PC-9 (cell line): ENCODE measurements around the gene CTRB2. TPM values are rescaled to one million over a fixed set of nuclear protein-coding genes. Genes with fewer than 3 reads are reported as not detected.

Experiments used
- BruUV-seq: library from RNA; stranded (reverse); fragments of 400-500 nt; replicated peaks from 2 replicates; lab custom pipeline; 2021; lab: Mats Ljungman, UMichigan
- CTCF ChIA-PET: fragments of 300-600 bp; sonication (Branson Sonifier 250); formaldehyde crosslinking; loops from one replicate; lab custom pipeline; 2022; ENCODE audit warnings: antibody characterized with exemption; lab: Charles Lee
- POLR2A ChIA-PET: fragments of 300-600 bp; sonication (Branson Sonifier 250); formaldehyde crosslinking; loops from one replicate; lab custom pipeline; 2022; ENCODE audit warnings: antibody characterized with exemption; ENCODE audit not compliant: unreplicated experiment; lab: Charles Lee
- DNase-seq, 2 experiments: peaks; one replicate each; pipeline versions ENCODE4 v3.0.0 to v3.0.0-alpha.2; 2015 to 2022; ENCODE audit warnings: mixed read lengths in 1 of 2
- H2AFZ ChIP-seq: fragments of 200-600 bp; sonication (generic); 2 replicates; pipeline ENCODE4 v1.8.1; 2017; ENCODE audit warnings: antibody characterized with exemption
- H3F3A ChIP-seq: fragments of 200-600 bp; sonication (generic); 2 replicates; pipeline ENCODE4 v1.8.1; 2017; ENCODE audit warnings: antibody characterized with exemption, mild to moderate bottlenecking, low read depth; ENCODE audit not compliant: insufficient read depth
- H3K27ac ChIP-seq: fragments of 200-600 bp; sonication (generic); 2 replicates; pipeline ENCODE4 v1.6.1; 2016; ENCODE audit warnings: mixed run types
- H3K27me3 ChIP-seq: fragments of 200-600 bp; sonication (generic); 2 replicates; pipeline ENCODE4 v1.6.1; 2016; ENCODE audit warnings: low read depth, mixed run types; ENCODE audit not compliant: insufficient read depth
- H3K36me3 ChIP-seq: fragments of 200-600 bp; sonication (generic); 2 replicates; pipeline ENCODE4 v1.6.1; 2016; ENCODE audit warnings: low read depth, mixed run types
- H3K4me1 ChIP-seq: fragments of 200-600 bp; sonication (generic); replicated peaks from 2 replicates; pipeline ENCODE4 v1.6.1; 2016; ENCODE audit warnings: mixed run types; ENCODE audit not compliant: insufficient read depth
- H3K4me2 ChIP-seq: fragments of 200-600 bp; sonication (generic); 2 replicates; pipeline ENCODE4 v1.6.1; 2017; ENCODE audit warnings: mixed run types
- H3K4me3 ChIP-seq: fragments of 200-600 bp; sonication (generic); 2 replicates; pipeline ENCODE4 v1.6.1; 2016; ENCODE audit warnings: mixed run types
- H3K79me2 ChIP-seq: fragments of 200-600 bp; sonication (generic); 2 replicates; pipeline ENCODE4 v1.6.1; 2017; ENCODE audit warnings: low read depth, mixed run types
- H3K9me2 ChIP-seq: fragments of 200-600 bp; sonication (generic); 2 replicates; pipeline ENCODE4 v1.8.1; 2017; ENCODE audit warnings: mild to moderate bottlenecking; ENCODE audit not compliant: insufficient read depth
- H3K9me3 ChIP-seq: fragments of 200-600 bp; sonication (generic); 2 replicates; pipeline ENCODE4 v1.8.1; 2016; ENCODE audit warnings: low read depth; ENCODE audit not compliant: insufficient read depth
- H4K20me1 ChIP-seq: fragments of 200-600 bp; sonication (generic); 2 replicates; pipeline ENCODE4 v1.8.1; 2017; ENCODE audit not compliant: insufficient read depth
- EZH2 ChIP-seq: fragments of 200-600 bp; sonication (generic); IDR thresholded peaks from 2 replicates; pipeline ENCODE4 v1.8.0; 2017; ENCODE audit warnings: antibody characterized with exemption, low read depth
- intact Hi-C: fragments of 100-400 bp; cut with micrococcal nuclease; formaldehyde crosslinking; loops from one replicate; pipeline ENCODE4 v1.10.0; 2022; ENCODE audit not compliant: unreplicated experiment
- total RNA-seq: library from RNA; stranded (reverse); gene quantifications from 2 replicates; pipeline ENCODE4 v1.2.3, GENCODE V29; 2021
- TF ChIP-seq, protein P1 (sequence below): fragments of 200-600 bp; sonication (generic); conservative IDR thresholded peaks from 2 replicates; pipeline ENCODE4 v1.6.1; 2017; ENCODE audit warnings: mixed run types, antibody characterized with exemption, mild to moderate bottlenecking, moderate library complexity

The CTRB2 gene
- total RNA-seq, 1 experiment from 2014 or later, result not detected

DNA sequence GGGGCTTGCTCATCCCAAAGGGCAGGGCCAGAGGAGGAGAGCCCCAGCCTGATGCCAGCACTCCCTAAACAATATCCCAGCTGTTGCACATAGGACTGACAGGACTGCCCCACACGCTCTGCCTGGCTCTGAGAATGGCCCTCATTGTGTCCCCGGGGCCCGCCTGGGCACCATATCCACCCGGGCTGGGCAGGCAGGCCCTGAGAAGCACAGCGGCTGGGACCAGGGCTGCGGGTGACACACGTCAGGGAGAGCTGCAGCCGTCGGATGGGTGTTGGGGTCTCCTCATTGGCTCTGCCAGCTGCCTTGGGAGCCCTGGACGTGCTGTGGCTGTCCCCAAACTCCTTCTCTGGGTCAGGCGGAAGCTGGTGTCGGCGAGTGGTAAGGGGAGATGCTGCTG lies 40.3 kb upstream of the CTRB2 start:
- TF ChIP-seq EZH2, result no peak
- TF ChIP-seq, protein P1, sequence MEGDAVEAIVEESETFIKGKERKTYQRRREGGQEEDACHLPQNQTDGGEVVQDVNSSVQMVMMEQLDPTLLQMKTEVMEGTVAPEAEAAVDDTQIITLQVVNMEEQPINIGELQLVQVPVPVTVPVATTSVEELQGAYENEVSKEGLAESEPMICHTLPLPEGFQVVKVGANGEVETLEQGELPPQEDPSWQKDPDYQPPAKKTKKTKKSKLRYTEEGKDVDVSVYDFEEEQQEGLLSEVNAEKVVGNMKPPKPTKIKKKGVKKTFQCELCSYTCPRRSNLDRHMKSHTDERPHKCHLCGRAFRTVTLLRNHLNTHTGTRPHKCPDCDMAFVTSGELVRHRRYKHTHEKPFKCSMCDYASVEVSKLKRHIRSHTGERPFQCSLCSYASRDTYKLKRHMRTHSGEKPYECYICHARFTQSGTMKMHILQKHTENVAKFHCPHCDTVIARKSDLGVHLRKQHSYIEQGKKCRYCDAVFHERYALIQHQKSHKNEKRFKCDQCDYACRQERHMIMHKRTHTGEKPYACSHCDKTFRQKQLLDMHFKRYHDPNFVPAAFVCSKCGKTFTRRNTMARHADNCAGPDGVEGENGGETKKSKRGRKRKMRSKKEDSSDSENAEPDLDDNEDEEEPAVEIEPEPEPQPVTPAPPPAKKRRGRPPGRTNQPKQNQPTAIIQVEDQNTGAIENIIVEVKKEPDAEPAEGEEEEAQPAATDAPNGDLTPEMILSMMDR, result no peak
- H3K9me2 ChIP-seq, result no peaks in the 10 kb centered on the region
- peaks cover 80% of the 10 kb centered on the region for H3K79me2 ChIP-seq
- peak overlapping the region; percentile 76; the same call in 1 of the 2 replicates for H3K4me2 ChIP-seq
- intact Hi-C loops, result no loop called here
- peaks cover 71% of the 10 kb centered on the region for H3K4me1 ChIP-seq
- no peaks in the 10 kb centered on the region for H3K9me3 ChIP-seq
- no peak overlapping the region for H2AFZ ChIP-seq
- peak overlapping the region; percentile 83; the same call in 1 of the 2 replicates for H3K27ac ChIP-seq
- ChIA-PET CTCF (no interaction called here), POLR2A (no interaction called here)
- DNase-seq, result no peak
- H3K4me3 ChIP-seq, result no peak overlapping the region
- no peaks in the 10 kb centered on the region for H3K27me3 ChIP-seq
- H4K20me1 ChIP-seq, result peaks cover 29% of the 10 kb centered on the region
- no TSS peak for BruUV-seq
- no peaks in the 10 kb centered on the region; the same call in 1 of the 2 replicates for H3K36me3 ChIP-seq
- H3F3A ChIP-seq, result peaks cover 32% of the 10 kb centered on the region

DNA sequence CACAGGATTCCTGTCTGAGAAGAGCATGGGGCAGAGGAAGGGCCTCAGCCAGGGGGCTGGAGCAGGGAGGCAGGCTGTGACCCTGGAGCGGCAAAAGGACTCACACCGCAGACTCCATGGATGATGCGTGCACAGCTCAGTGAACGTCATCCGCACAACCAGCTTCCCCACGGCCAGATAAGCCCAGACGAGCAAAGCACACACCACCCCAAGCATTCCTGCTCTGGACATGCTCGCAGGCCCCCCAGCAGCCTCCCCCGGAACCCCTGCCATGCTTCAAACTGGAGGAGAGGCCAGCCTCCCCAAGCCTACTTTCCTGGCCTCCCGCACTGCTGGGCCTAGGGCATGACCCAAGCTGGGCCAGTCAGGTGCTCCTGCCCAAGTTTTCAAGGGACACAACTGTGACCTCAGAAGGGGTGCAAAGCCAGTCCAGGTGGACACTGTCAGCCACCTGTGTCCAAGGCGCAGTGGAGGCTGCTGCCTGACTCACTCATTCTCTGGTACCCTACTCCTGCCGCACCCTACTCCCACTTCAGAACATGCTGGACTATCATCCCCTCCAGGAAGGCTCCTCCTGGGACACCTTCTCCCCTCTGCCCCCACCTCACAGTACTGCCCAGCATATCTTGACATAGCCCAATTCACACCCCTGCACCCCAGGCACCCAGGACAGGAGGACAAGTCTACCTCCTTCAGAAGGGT lies 39.7 kb upstream of the CTRB2 start:
- H3K36me3 ChIP-seq, result no peaks in the 10 kb centered on the region; the same call in 1 of the 2 replicates
- intact Hi-C loops, result no loop called here

More for the DNA sequence above, 39.7 kb upstream of the CTRB2 start:
- POLR2A ChIA-PET, result interaction anchor here (1.8 kb wide), 1 partner anchor 59 kb away, joined by 8 read pairs; no protein-coding TSS in a partner anchor
- Histone ChIP-seq H3K27me3 (no peaks in the 10 kb centered on the region), H3K9me3 (no peaks in the 10 kb centered on the region), H3K4me1 (peaks cover 65% of the 10 kb centered on the region), H3K27ac (peak overlapping the region; percentile 83), H3F3A (peaks cover 27% of the 10 kb centered on the region), H3K9me2 (no peaks in the 10 kb centered on the region), H3K79me2 (peaks cover 83% of the 10 kb centered on the region), H2AFZ (no peak overlapping the region), H3K4me3 (no peak overlapping the region), H4K20me1 (peaks cover 23% of the 10 kb centered on the region), H3K4me2 (peak overlapping the region; percentile 76)
- DNase-seq, result no peak
- no peak for TF ChIP-seq EZH2
- TF ChIP-seq, protein P1, result no peak
- BruUV-seq, result no TSS peak
- CTCF ChIA-PET, result no interaction called here
